Measurements from ENCODE around the gene CNTLN. TPM values are rescaled to one million over a fixed set of nuclear protein-coding genes. Genes with fewer than 3 reads are reported as not detected.
"Not testable (repeated sequence)": the region's sequence is repeated elsewhere in the genome, so short reads cannot be mapped to it uniquely, and the experiment has no call there.

CNTLN gene
- total RNA-seq, 2 experiments from 2014 or later: 1.2 to 1.5 TPM

DNA sequence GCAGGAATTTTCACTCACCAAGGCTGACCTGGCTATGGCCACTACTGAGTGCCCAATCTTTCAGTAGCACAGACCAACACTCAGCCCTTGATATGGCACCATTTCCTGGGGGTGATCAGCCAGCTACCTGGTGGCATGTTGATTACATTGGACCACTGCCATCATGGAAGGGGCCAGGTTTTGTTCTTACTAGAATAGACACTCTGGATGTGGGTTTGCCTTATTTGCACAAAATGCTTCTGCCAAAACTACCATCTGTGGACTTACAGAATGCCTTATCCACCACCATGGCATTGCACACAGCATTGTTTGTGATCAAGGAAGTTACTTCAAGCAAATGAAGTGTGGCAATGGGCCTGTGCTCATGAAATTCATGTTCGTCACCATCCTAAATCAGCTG, 374.3 kb downstream of the CNTLN start:
- ChIA-PET CTCF (no interaction called here), POLR2A (no interaction called here)
- no peaks in the 10 kb centered on the region for H3K4me1 Mint-ChIP-seq (ENCODE audit: low read depth)
- ATAC-seq (no peak), DNase-seq (no peak)
- H3K27ac Mint-ChIP-seq: no peak overlapping the region
- no peak overlapping the region for H3K4me3 Mint-ChIP-seq
- no peaks in the 10 kb centered on the region for H3K27me3 Mint-ChIP-seq (ENCODE audit: low read depth)
- H3K36me3 Mint-ChIP-seq (ENCODE audit: low read depth): no peaks in the 10 kb centered on the region
- no peaks in the 10 kb centered on the region for H3K9me3 Mint-ChIP-seq (ENCODE audit: insufficient read depth)

GRCh38 chr9:17509701-17510100, 374.9 kb downstream of the CNTLN start:
- no peaks in the 10 kb centered on the region for H3K4me1 Mint-ChIP-seq (ENCODE audit: low read depth)

GRCh38 chr9:17519761-17520160, 384.9 kb downstream of the CNTLN start:
- ATAC-seq: no peak
- DNase-seq: no peak
- ChIA-PET POLR2A (no interaction called here), CTCF (no interaction called here)
- no peak overlapping the region for H3K27ac Mint-ChIP-seq
- H3K4me3 Mint-ChIP-seq: no peak overlapping the region
- H3K36me3 Mint-ChIP-seq (ENCODE audit: low read depth): no peaks in the 10 kb centered on the region
- no peaks in the 10 kb centered on the region for H3K4me1 Mint-ChIP-seq (ENCODE audit: low read depth)
- no peaks in the 10 kb centered on the region for H3K27me3 Mint-ChIP-seq (ENCODE audit: low read depth)
- no peaks in the 10 kb centered on the region for H3K9me3 Mint-ChIP-seq (ENCODE audit: insufficient read depth)

More at GRCh38 chr9:17509701-17510100, 374.9 kb downstream of the CNTLN start:
- ATAC-seq (no peak), DNase-seq (no peak)
- CTCF ChIA-PET: no interaction called here
- no peak overlapping the region for H3K4me3 Mint-ChIP-seq
- H3K36me3 Mint-ChIP-seq (ENCODE audit: low read depth): no peaks in the 10 kb centered on the region
- H3K27ac Mint-ChIP-seq: no peak overlapping the region
- no peaks in the 10 kb centered on the region for H3K27me3 Mint-ChIP-seq (ENCODE audit: low read depth)
- no peaks in the 10 kb centered on the region for H3K9me3 Mint-ChIP-seq (ENCODE audit: insufficient read depth)
- POLR2A ChIA-PET: no interaction called here

DNA sequence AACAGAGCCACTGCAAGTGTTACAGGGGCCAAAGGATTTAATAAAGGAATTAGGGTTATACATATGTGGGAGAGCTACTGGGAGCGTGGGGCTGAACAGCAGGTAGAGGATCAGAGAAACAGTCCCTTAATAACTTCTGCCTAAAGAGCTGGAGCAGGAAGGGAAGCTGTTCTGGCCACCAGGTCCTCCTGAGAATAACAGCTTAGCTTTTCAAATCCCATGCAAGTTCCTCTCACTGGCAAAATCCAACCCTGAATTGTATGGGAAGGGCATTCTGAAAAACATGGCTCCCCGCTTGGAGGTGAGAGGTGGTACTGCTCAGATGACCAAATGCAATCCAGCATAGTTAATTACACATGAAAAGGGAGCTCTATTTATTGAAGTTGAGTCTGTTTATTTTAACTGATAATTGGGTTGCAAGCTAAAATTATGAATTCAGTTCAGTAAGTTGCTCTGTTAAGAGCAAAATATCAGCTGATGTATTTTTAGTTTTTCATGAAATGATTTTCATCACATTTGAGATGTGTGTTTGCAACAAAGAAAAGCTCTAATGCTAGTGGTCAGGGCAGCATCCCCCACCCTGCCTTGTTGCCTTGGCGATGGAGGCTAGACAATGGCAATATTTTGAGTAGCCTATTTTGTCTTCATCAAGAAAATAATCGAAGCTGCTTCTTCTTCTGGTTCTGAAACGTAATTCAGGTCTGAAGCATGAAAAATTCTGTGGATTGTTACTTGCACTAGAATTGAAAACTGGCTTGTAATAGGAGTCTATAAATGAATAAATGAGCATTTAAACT, 385.6 kb downstream of the CNTLN start:
- DNase-seq: no peak
- ChIA-PET POLR2A (no interaction called here), CTCF (interaction anchor here (1.1 to 1.8 kb wide), 2 partner anchors 12 to 290 kb away, joined by 3 to 5 read pairs; no protein-coding TSS in a partner anchor)
- H3K27me3 Mint-ChIP-seq (ENCODE audit: low read depth): no peaks in the 10 kb centered on the region
- no peak overlapping the region for H3K27ac Mint-ChIP-seq
- H3K36me3 Mint-ChIP-seq (ENCODE audit: low read depth): no peaks in the 10 kb centered on the region
- no peaks in the 10 kb centered on the region for H3K4me1 Mint-ChIP-seq (ENCODE audit: low read depth)
- no peak overlapping the region for H3K4me3 Mint-ChIP-seq
- no peaks in the 10 kb centered on the region for H3K9me3 Mint-ChIP-seq (ENCODE audit: insufficient read depth)
- ATAC-seq: no peak

DNA sequence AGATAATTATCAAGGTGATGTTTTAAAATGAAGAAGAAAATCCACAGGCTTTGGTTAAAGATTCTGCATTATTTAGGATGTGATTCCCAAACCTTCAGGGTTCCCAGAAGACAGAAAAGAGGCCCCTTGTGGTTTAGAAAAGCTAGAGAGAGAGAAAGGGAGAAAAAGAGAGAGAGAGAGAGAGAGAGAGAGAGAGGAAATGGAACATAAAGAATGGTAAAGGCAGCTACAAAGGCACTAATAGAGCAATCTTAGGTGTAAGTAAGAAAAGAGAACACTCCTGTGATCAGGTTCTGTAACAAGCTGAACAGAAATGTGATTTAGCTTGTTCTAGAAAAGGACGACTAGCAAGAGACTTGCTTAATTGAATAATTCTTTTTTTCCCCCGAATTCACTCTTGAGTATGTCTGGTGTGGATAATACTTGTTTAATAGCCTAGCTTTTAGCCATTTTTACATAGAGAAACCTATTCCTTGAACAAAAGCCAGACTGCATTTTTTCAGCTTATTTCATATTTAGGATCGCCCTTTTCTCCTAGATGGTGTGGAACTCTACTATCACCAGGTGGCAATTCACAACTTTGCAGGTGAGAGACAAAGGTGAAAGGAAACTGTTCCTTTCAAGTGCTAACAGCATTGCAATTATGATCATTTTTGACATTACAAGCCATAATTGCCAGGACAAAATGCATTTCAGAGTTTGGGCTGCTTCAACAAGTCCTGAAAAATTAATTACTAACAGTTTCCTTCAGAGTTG, 386.4 kb downstream of the CNTLN start:
- no peak overlapping the region for H3K27ac Mint-ChIP-seq
- H3K27me3 Mint-ChIP-seq (ENCODE audit: low read depth): no peaks in the 10 kb centered on the region
- no peak for DNase-seq
- H3K9me3 Mint-ChIP-seq (ENCODE audit: insufficient read depth): no peaks in the 10 kb centered on the region
- CTCF ChIA-PET: interaction anchor here (1.1 to 1.8 kb wide), 2 partner anchors 11 to 290 kb away, joined by 3 to 5 read pairs; no protein-coding TSS in a partner anchor
- H3K4me1 Mint-ChIP-seq (ENCODE audit: low read depth): no peaks in the 10 kb centered on the region
- POLR2A ChIA-PET: no interaction called here
- H3K4me3 Mint-ChIP-seq: no peak overlapping the region
- no peaks in the 10 kb centered on the region for H3K36me3 Mint-ChIP-seq (ENCODE audit: low read depth)
- no peak for ATAC-seq

DNA sequence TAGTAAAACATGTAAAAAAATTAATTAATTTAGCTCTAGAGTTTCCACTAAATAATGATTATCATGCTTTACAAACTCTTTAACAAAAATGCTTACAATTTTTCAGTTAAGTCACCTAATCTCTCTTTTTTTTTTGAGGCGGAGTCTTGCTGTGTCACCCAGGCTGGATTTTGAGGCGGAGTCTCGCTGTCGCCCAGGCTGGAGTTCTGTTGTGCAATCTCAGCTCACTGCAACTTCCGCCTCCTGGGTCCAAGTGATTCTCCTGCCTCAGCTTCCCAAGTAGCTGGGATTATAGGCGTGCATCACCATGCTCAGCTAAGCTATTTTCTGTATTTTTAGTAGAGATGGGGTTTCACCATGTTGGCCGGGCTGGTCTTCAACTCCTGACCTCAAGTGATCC, 391.9 kb downstream of the CNTLN start:
- H3K9me3 Mint-ChIP-seq (ENCODE audit: insufficient read depth); DNase-seq; H3K27ac Mint-ChIP-seq; POLR2A ChIA-PET; H3K36me3 Mint-ChIP-seq (ENCODE audit: low read depth); ATAC-seq; H3K4me3 Mint-ChIP-seq; H3K27me3 Mint-ChIP-seq (ENCODE audit: low read depth); H3K4me1 Mint-ChIP-seq (ENCODE audit: low read depth): not testable (repeated sequence)
- CTCF ChIA-PET: interaction anchor here (1.2 to 1.3 kb wide), 2 partner anchors 50 to 275 kb away, joined by 3 read pairs; no protein-coding TSS in a partner anchor

- no peaks in the 10 kb centered on the region for H3K9me3 Mint-ChIP-seq (ENCODE audit: insufficient read depth)
- no peaks in the 10 kb centered on the region for H3K4me1 Mint-ChIP-seq (ENCODE audit: low read depth)
- POLR2A ChIA-PET: no interaction called here
Observed at GRCh38 chr9:17528859-17529258, 394.0 kb downstream of the CNTLN start.

GRCh38 chr9:17531642-17532254, 396.9 kb downstream of the CNTLN start:
- H3K4me1 Mint-ChIP-seq (ENCODE audit: low read depth): no peaks in the 10 kb centered on the region
- POLR2A ChIA-PET: no interaction called here
- no peaks in the 10 kb centered on the region for H3K9me3 Mint-ChIP-seq (ENCODE audit: insufficient read depth)
- no peaks in the 10 kb centered on the region for H3K27me3 Mint-ChIP-seq (ENCODE audit: low read depth)
- DNase-seq (peak; percentile 52), ATAC-seq (no peak)
- no peaks in the 10 kb centered on the region for H3K36me3 Mint-ChIP-seq (ENCODE audit: low read depth)
- H3K4me3 Mint-ChIP-seq: no peak overlapping the region
- H3K27ac Mint-ChIP-seq: no peak overlapping the region
- CTCF ChIA-PET: interaction anchor here (0.7 to 1.0 kb wide), 3 partner anchors 8 to 271 kb away, joined by 3 to 5 read pairs (median 4); no protein-coding TSS in a partner anchor

More at GRCh38 chr9:17528859-17529258, 394.0 kb downstream of the CNTLN start:
- Mint-ChIP-seq H3K36me3 (ENCODE audit: low read depth) (no peaks in the 10 kb centered on the region), H3K27ac (no peak overlapping the region), H3K4me3 (no peak overlapping the region), H3K27me3 (ENCODE audit: low read depth) (no peaks in the 10 kb centered on the region)
- ATAC-seq: no peak
- CTCF ChIA-PET: no interaction called here
- no peak for DNase-seq

- ATAC-seq: no peak
- ChIA-PET CTCF (interaction anchor here (0.7 to 1.7 kb wide), 4 partner anchors 9 to 270 kb away, joined by 3 to 5 read pairs (median 4); no protein-coding TSS in a partner anchor), POLR2A (no interaction called here)
- Mint-ChIP-seq H3K4me1 (ENCODE audit: low read depth) (no peaks in the 10 kb centered on the region), H3K27ac (no peak overlapping the region), H3K9me3 (ENCODE audit: insufficient read depth) (no peaks in the 10 kb centered on the region), H3K27me3 (ENCODE audit: low read depth) (no peaks in the 10 kb centered on the region), H3K4me3 (no peak overlapping the region), H3K36me3 (ENCODE audit: low read depth) (no peaks in the 10 kb centered on the region)
- no peak for DNase-seq
Observed at GRCh38 chr9:17532461-17532860, 397.6 kb downstream of the CNTLN start.

DNA sequence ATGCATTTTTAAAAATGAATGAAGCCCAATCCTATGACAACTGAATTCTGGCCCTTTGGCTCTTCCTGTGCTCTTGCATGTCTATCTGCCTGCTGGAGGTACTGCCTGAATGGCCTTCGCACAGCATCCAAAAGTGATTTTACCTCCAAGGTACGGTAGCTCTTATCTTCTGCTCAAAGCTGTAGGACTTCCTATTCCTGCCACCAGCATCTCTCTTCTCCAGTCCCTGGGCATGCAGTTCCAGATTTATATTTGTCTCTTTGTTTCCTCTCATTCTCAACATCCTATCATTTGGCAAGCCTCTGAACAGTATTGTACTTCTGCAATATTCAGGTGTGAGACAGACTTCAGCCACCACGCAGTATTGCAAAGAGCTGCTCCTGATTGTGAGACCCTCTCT, 400.3 kb downstream of the CNTLN start:
- ChIA-PET CTCF (no interaction called here), POLR2A (no interaction called here)
- Mint-ChIP-seq H3K27me3 (ENCODE audit: low read depth) (no peaks in the 10 kb centered on the region), H3K4me3 (no peak overlapping the region), H3K27ac (no peak overlapping the region), H3K36me3 (ENCODE audit: low read depth) (no peaks in the 10 kb centered on the region), H3K9me3 (ENCODE audit: insufficient read depth) (no peaks in the 10 kb centered on the region), H3K4me1 (ENCODE audit: low read depth) (no peaks in the 10 kb centered on the region)
- ATAC-seq: no peak
- DNase-seq: no peak

DNA sequence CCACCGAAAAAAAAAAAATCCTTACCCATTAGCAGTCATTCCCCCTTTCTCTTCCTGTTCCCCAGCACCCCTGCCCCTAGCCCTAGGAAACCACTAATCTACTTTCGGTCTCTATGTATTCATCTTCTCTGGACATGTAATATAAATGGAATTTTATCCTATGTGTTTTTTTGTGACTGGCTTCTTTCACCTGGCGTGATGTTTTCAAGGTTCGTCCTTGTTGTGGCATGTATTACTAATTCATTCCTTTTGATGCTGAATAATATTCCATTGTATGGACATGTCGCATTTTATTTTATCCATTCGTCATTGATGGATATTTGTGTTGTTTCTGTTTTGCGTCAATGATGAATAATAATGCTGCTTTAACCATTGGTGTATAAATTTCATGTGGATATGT, 401.2 kb downstream of the CNTLN start:
- Mint-ChIP-seq H3K4me3 (no peak overlapping the region), H3K27ac (no peak overlapping the region), H3K4me1 (ENCODE audit: low read depth) (no peaks in the 10 kb centered on the region), H3K36me3 (ENCODE audit: low read depth) (no peaks in the 10 kb centered on the region), H3K27me3 (ENCODE audit: low read depth) (no peaks in the 10 kb centered on the region), H3K9me3 (ENCODE audit: insufficient read depth) (no peaks in the 10 kb centered on the region)
- ATAC-seq: no peak
- no peak for DNase-seq
- ChIA-PET CTCF (no interaction called here), POLR2A (no interaction called here)

DNA sequence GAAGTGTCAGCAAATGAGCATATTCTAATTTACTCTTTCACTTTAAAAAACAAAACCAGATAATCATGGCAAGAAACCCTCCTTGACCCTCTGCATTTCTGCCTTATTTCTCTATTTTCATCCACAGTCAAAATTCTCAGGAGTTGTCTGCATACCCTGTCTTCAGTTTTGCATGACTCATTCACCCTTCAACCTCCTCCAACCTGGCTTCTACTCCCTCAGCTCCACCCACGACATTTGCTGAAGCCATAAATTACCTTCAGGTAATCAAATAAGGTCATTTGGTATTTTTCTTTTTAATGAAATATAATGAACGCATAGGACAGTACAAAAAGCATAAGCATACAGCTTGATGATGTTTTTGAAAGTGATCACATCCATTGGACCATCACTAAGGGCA, 416.2 kb downstream of the CNTLN start:
- no peak overlapping the region for H3K27ac Mint-ChIP-seq
- no peak for ATAC-seq
- H3K9me3 Mint-ChIP-seq (ENCODE audit: insufficient read depth): peaks cover 4% of the 10 kb centered on the region
- CTCF ChIA-PET: no interaction called here
- no peaks in the 10 kb centered on the region for H3K36me3 Mint-ChIP-seq (ENCODE audit: low read depth)
- DNase-seq: no peak
- no peak overlapping the region for H3K4me3 Mint-ChIP-seq
- POLR2A ChIA-PET: interaction anchor here (0.6 kb wide), 1 partner anchor 101 kb away, joined by 3 read pairs; no protein-coding TSS in a partner anchor
- H3K27me3 Mint-ChIP-seq (ENCODE audit: low read depth): no peaks in the 10 kb centered on the region
- no peaks in the 10 kb centered on the region for H3K4me1 Mint-ChIP-seq (ENCODE audit: low read depth)
